Caco-2 (cell line): ENCODE results near the gene VOPP1. TPM values are rescaled to one million over a fixed set of nuclear protein-coding genes. Genes with fewer than 3 reads are reported as not detected.
"Not testable (repeated sequence)": the region's sequence is repeated elsewhere in the genome, so short reads cannot be mapped to it uniquely, and the experiment has no call there.

Experiments used
- BruUV-seq: library from RNA; stranded (reverse); fragments of 400-500 nt; replicated peaks from 2 replicates; lab custom pipeline; 2021; lab: Mats Ljungman, UMichigan
- CTCF ChIA-PET: fragments of 300-600 bp; sonication (Branson Sonifier 250); formaldehyde crosslinking; loops from one replicate; lab custom pipeline; 2022; ENCODE audit warnings: antibody characterized with exemption; lab: Charles Lee
- POLR2A ChIA-PET: fragments of 300-600 bp; sonication (Branson Sonifier 250); formaldehyde crosslinking; loops from one replicate; lab custom pipeline; 2022; ENCODE audit warnings: antibody characterized with exemption; lab: Charles Lee
- DNase-seq, 2 experiments: peaks; one replicate each; pipeline versions ENCODE4 v3.0.0 to v3.0.0-alpha.2; 2020 to 2022
- H3K27me3 ChIP-seq: replicated peaks from 2 replicates; pipeline ENCODE4 v1.6.0; 2011; ENCODE audit warnings: low read length; ENCODE audit not compliant: control insufficient read depth, insufficient read depth
- H3K36me3 ChIP-seq: 2 replicates; pipeline ENCODE4 v1.5.1; 2011; ENCODE audit warnings: low read length; ENCODE audit not compliant: control insufficient read depth, insufficient read depth
- H3K4me1 ChIP-seq: fragments of 250-450 bp; sonication (Bioruptor Pico); 2 replicates; pipeline ENCODE4 v1.5.1; 2020; ENCODE audit warnings: mild to moderate bottlenecking
- H3K4me3 ChIP-seq: 2 replicates; pipeline ENCODE4 v1.5.1; 2011; ENCODE audit warnings: low read depth, mild to moderate bottlenecking, control low read depth, low read length
- H3K9me3 ChIP-seq: fragments of 250-450 bp; sonication (Bioruptor Pico); 2 replicates; pipeline ENCODE4 v1.5.1; 2020; ENCODE audit warnings: mild to moderate bottlenecking, moderate library complexity
- H3K27ac Mint-ChIP-seq: one replicate; pipeline ENCODE4 v1.8.0; 2022; ENCODE audit warnings: mixed read lengths; ENCODE audit not compliant: unreplicated experiment
- H3K27me3 Mint-ChIP-seq: one replicate; pipeline ENCODE4 v1.8.0; 2022; ENCODE audit warnings: mixed read lengths; ENCODE audit not compliant: insufficient read depth, unreplicated experiment
- H3K36me3 Mint-ChIP-seq: one replicate; pipeline ENCODE4 v1.8.0; 2022; ENCODE audit warnings: mild to moderate bottlenecking, mixed read lengths; ENCODE audit not compliant: insufficient read depth, unreplicated experiment
- H3K4me1 Mint-ChIP-seq: one replicate; pipeline ENCODE4 v1.8.0; 2022; ENCODE audit warnings: low read depth, mixed read lengths; ENCODE audit not compliant: unreplicated experiment
- H3K4me3 Mint-ChIP-seq: one replicate; pipeline ENCODE4 v1.8.0; 2022; ENCODE audit warnings: mild to moderate bottlenecking, moderate library complexity, mixed read lengths; ENCODE audit not compliant: unreplicated experiment
- H3K9me3 Mint-ChIP-seq: one replicate; pipeline ENCODE4 v1.8.0; 2022; ENCODE audit warnings: mixed read lengths; ENCODE audit not compliant: unreplicated experiment
- CTCF ChIP-seq, 2 experiments: fragments of 200-600 bp in 1 of 2; IDR thresholded peaks; 1 replicate in 1 of 2; 2 replicates in 1 of 2; pipeline versions ENCODE4 v1.5.1 to v1.8.0; 2011 to 2022; ENCODE audit warnings: antibody characterized with exemption in 1 of 2, control low read depth in 1 of 2, inconsistent platforms in 1 of 2, low read depth in 1 of 2, low read length in 1 of 2, mild to moderate bottlenecking in 1 of 2, moderate library complexity in 1 of 2; ENCODE audit not compliant: insufficient read depth in 1 of 2, severe bottlenecking in 1 of 2, unreplicated experiment in 1 of 2
- intact Hi-C: fragments of 100-400 bp; cut with micrococcal nuclease; formaldehyde crosslinking; loops from one replicate; pipeline ENCODE4 v1.10.0; 2022; ENCODE audit not compliant: unreplicated experiment
- total RNA-seq: library from RNA; stranded (reverse); gene quantifications from 2 replicates; pipeline ENCODE4 v1.2.3, GENCODE V29; 2022

The VOPP1 gene
- total RNA-seq, 1 experiment from 2014 or later: 46.8 TPM

GRCh38 chr7:55513868-55514267, 58.4 kb downstream of the VOPP1 start:
- no peak for DNase-seq
- Mint-ChIP-seq H3K4me1 (no peaks in the 10 kb centered on the region), H3K27ac (no peak overlapping the region), H3K4me3 (no peak overlapping the region), H3K9me3 (no peaks in the 10 kb centered on the region), H3K36me3 (no peaks in the 10 kb centered on the region), H3K27me3 (no peaks in the 10 kb centered on the region)
- H3K4me1 ChIP-seq: no peaks in the 10 kb centered on the region
- ChIA-PET CTCF (no interaction called here), POLR2A (interaction anchor here (0.6 kb wide), 1 partner anchor 184 kb away, joined by 3 read pairs; no protein-coding TSS in a partner anchor)
- TF ChIP-seq CTCF (IDR thresholded peaks at IDR 0.05; ENCODE audit: insufficient read depth in 1 of 2, low read depth in 1 of 2, low read length in 1 of 2, severe bottlenecking in 1 of 2, unreplicated experiment in 1 of 2): no peak
- no peaks in the 10 kb centered on the region for H3K27me3 ChIP-seq
- BruUV-seq: no TSS peak
- H3K9me3 ChIP-seq: no peaks in the 10 kb centered on the region
- intact Hi-C loops: loop anchor here (10.0 kb wide), 1 partner anchor 79 kb away; no protein-coding TSS in a partner anchor
- no peak overlapping the region for H3K4me3 ChIP-seq
- H3K36me3 ChIP-seq: no peaks in the 10 kb centered on the region; the same call in 1 of the 2 replicates

GRCh38 chr7:55512635-55513191, 59.6 kb downstream of the VOPP1 start:
- no TSS peak for BruUV-seq
- H3K27me3 ChIP-seq: no peaks in the 10 kb centered on the region
- Mint-ChIP-seq H3K4me3 (no peak overlapping the region), H3K9me3 (no peaks in the 10 kb centered on the region), H3K27ac (no peak overlapping the region), H3K36me3 (no peaks in the 10 kb centered on the region), H3K4me1 (no peaks in the 10 kb centered on the region), H3K27me3 (no peaks in the 10 kb centered on the region)
- ChIA-PET POLR2A (no interaction called here), CTCF (no interaction called here)
- H3K4me3 ChIP-seq: no peak overlapping the region
- DNase-seq: no peak
- H3K36me3 ChIP-seq: no peaks in the 10 kb centered on the region; the same call in 1 of the 2 replicates
- no peak for TF ChIP-seq CTCF (IDR thresholded peaks at IDR 0.05; ENCODE audit: insufficient read depth in 1 of 2, low read depth in 1 of 2, low read length in 1 of 2, severe bottlenecking in 1 of 2, unreplicated experiment in 1 of 2)
- no peaks in the 10 kb centered on the region for H3K4me1 ChIP-seq
- intact Hi-C loops: loop anchor here (10.0 kb wide), 1 partner anchor 78 kb away; no protein-coding TSS in a partner anchor
- no peaks in the 10 kb centered on the region for H3K9me3 ChIP-seq

- no peaks in the 10 kb centered on the region for H3K4me1 ChIP-seq
- ChIA-PET POLR2A (no interaction called here), CTCF (no interaction called here)
- H3K9me3 ChIP-seq: no peaks in the 10 kb centered on the region
- Mint-ChIP-seq H3K9me3 (no peaks in the 10 kb centered on the region), H3K27me3 (no peaks in the 10 kb centered on the region), H3K4me3 (no peak overlapping the region), H3K27ac (peak overlapping the region; percentile 54), H3K4me1 (no peaks in the 10 kb centered on the region), H3K36me3 (no peaks in the 10 kb centered on the region)
- H3K36me3 ChIP-seq: no peaks in the 10 kb centered on the region; the same call in 1 of the 2 replicates
- no peaks in the 10 kb centered on the region for H3K27me3 ChIP-seq
- no peak overlapping the region for H3K4me3 ChIP-seq
- TF ChIP-seq CTCF (IDR thresholded peaks at IDR 0.05; ENCODE audit: insufficient read depth in 1 of 2, low read depth in 1 of 2, low read length in 1 of 2, severe bottlenecking in 1 of 2, unreplicated experiment in 1 of 2): no peak
- DNase-seq: no peak
- intact Hi-C loops: loop anchor here (10.0 kb wide), 1 partner anchor 76 kb away; no protein-coding TSS in a partner anchor
- BruUV-seq: no TSS peak
Measured at GRCh38 chr7:55510621-55511020, 61.7 kb downstream of the VOPP1 start.

- H3K4me3 Mint-ChIP-seq, H3K27ac Mint-ChIP-seq, H3K4me3 ChIP-seq, DNase-seq, BruUV-seq, H3K27me3 Mint-ChIP-seq, H3K9me3 ChIP-seq, H3K36me3 Mint-ChIP-seq, H3K36me3 ChIP-seq, CTCF ChIA-PET, H3K4me1 ChIP-seq, H3K9me3 Mint-ChIP-seq, H3K27me3 ChIP-seq, H3K4me1 Mint-ChIP-seq, POLR2A ChIA-PET: not testable (repeated sequence)
- intact Hi-C loops: loop anchor here (10.0 kb wide), 1 partner anchor 75 kb away; no protein-coding TSS in a partner anchor
Measured at GRCh38 chr7:55510206-55510605, 62.1 kb downstream of the VOPP1 start.
